Measurements from ENCODE around the gene KIF6.

The KIF6 gene

DNA sequence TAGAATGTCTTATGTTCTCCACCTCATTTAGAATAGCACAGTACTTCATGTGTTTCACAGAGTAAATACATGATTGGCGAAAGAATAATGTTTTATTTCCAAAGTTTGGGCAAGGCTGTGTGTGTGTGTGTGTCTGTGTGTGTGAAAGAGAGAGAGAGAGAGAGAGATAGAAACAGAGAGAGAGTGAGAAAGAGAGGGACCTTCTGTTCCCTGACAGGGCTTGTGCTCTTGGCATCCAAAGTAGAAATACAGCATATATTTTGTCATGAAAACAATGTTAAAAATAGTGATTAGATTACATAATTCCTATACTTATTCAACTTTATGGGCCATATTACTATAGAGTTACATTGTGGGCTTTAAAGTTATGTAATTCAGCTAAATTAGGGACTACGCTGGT lies 201.2 kb downstream of the KIF6 start:
- H3K4me3 ChIP-seq (ENCODE audit: low read length) = no peak overlapping the region
- no peaks in the 10 kb centered on the region for H3K79me2 ChIP-seq (ENCODE audit: low read length)
- H3K9ac ChIP-seq (ENCODE audit: low read length) = no peak overlapping the region
- no peaks in the 10 kb centered on the region for H3K27me3 ChIP-seq (replicated peaks; ENCODE audit: insufficient read depth, low read length)
- DNase-seq = no peak
- no peaks in the 10 kb centered on the region for H3K4me1 ChIP-seq (ENCODE audit: low read length)
- no peaks in the 10 kb centered on the region for H3K36me3 ChIP-seq (replicated peaks; ENCODE audit: insufficient read depth, low read length)
- no peaks in the 10 kb centered on the region for H3F3A ChIP-seq (ENCODE audit: insufficient read depth, low read length)
- TF ChIP-seq, protein P1, sequence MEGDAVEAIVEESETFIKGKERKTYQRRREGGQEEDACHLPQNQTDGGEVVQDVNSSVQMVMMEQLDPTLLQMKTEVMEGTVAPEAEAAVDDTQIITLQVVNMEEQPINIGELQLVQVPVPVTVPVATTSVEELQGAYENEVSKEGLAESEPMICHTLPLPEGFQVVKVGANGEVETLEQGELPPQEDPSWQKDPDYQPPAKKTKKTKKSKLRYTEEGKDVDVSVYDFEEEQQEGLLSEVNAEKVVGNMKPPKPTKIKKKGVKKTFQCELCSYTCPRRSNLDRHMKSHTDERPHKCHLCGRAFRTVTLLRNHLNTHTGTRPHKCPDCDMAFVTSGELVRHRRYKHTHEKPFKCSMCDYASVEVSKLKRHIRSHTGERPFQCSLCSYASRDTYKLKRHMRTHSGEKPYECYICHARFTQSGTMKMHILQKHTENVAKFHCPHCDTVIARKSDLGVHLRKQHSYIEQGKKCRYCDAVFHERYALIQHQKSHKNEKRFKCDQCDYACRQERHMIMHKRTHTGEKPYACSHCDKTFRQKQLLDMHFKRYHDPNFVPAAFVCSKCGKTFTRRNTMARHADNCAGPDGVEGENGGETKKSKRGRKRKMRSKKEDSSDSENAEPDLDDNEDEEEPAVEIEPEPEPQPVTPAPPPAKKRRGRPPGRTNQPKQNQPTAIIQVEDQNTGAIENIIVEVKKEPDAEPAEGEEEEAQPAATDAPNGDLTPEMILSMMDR (IDR thresholded peaks at IDR 0.05; ENCODE audit: low read length) = no peak
- no peak for TF ChIP-seq EZH2 (optimal IDR thresholded peaks at IDR 0.05; ENCODE audit: low read depth, low read length)
- H3K9me3 ChIP-seq (replicated peaks; ENCODE audit: insufficient read depth, low read length) = no peaks in the 10 kb centered on the region
- no peaks in the 10 kb centered on the region for H3K9me2 ChIP-seq (replicated peaks; ENCODE audit: insufficient read depth, low read length)
- no peak overlapping the region for H2AFZ ChIP-seq (ENCODE audit: low read length)
- H4K20me1 ChIP-seq (ENCODE audit: insufficient read depth, low read length) = no peaks in the 10 kb centered on the region
- H3K27ac ChIP-seq (ENCODE audit: low read length) = no peak overlapping the region
- no peak overlapping the region for H3K4me2 ChIP-seq (ENCODE audit: low read depth, low read length)

DNA sequence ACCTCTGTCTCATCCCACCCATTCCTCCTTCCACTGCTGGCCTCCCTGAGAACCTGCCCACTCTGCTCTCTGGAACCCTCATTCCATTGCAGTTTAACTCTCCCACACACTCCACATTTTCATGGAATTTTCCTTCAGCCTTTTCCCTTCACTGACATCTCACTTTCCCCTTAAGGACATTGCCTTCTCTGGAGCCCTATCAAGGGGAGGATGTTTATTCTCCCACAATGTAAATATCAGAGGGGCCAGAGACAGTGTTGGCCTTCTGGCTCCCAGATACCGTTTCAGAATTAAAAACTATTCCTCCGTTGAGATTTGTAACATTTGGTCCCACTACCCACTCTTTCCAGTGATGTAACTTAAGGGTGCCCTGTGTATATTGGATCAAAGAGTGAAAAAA lies 203.2 kb downstream of the KIF6 start:
- Histone ChIP-seq H3K9ac (ENCODE audit: low read length) (no peak overlapping the region), H2AFZ (ENCODE audit: low read length) (no peak overlapping the region), H3F3A (ENCODE audit: insufficient read depth, low read length) (no peaks in the 10 kb centered on the region), H4K20me1 (ENCODE audit: insufficient read depth, low read length) (no peaks in the 10 kb centered on the region), H3K27me3 (replicated peaks; ENCODE audit: insufficient read depth, low read length) (no peaks in the 10 kb centered on the region), H3K27ac (ENCODE audit: low read length) (no peak overlapping the region), H3K4me1 (ENCODE audit: low read length) (no peaks in the 10 kb centered on the region), H3K4me2 (ENCODE audit: low read depth, low read length) (no peak overlapping the region), H3K79me2 (ENCODE audit: low read length) (no peaks in the 10 kb centered on the region), H3K4me3 (ENCODE audit: low read length) (no peak overlapping the region), H3K36me3 (replicated peaks; ENCODE audit: insufficient read depth, low read length) (no peaks in the 10 kb centered on the region), H3K9me3 (replicated peaks; ENCODE audit: insufficient read depth, low read length) (no peaks in the 10 kb centered on the region), H3K9me2 (replicated peaks; ENCODE audit: insufficient read depth, low read length) (no peaks in the 10 kb centered on the region)
- DNase-seq = no peak
- TF ChIP-seq EZH2 (optimal IDR thresholded peaks at IDR 0.05; ENCODE audit: low read depth, low read length) = no peak
- TF ChIP-seq EZH2phosphoT487 (IDR thresholded peaks at IDR 0.05; ENCODE audit: low read length) = no peak
- TF ChIP-seq, protein P1 (IDR thresholded peaks at IDR 0.05; ENCODE audit: low read length) = no peak

DNA sequence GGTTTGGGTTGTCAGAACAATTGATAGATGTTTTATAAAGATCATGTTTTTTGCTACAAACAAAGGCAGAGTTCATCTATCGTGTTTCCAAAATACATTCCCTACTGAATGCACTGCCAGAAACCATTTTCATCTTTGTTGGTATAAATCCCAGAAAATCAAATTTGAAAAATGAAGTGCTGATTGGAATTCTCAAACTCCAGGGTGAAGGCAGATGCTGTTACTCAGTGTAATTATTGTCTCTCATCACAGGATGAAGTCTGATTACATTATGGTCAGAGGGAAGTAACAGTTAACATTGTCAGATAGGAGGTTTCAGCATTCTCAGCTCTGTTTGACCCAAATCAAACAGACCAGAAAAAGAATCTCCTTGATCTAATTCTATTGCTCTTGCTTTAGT lies 204.3 kb downstream of the KIF6 start:
- Histone ChIP-seq H3K79me2 (ENCODE audit: low read length) (no peaks in the 10 kb centered on the region), H3K9ac (ENCODE audit: low read length) (no peak overlapping the region)
- TF ChIP-seq EZH2phosphoT487 (IDR thresholded peaks at IDR 0.05; ENCODE audit: low read length) (no peak), EZH2 (optimal IDR thresholded peaks at IDR 0.05; ENCODE audit: low read depth, low read length) (no peak)
- TF ChIP-seq, protein P1 (IDR thresholded peaks at IDR 0.05; ENCODE audit: low read length) = no peak

More for the DNA sequence above, 204.3 kb downstream of the KIF6 start:
- Histone ChIP-seq H3K9me3 (replicated peaks; ENCODE audit: insufficient read depth, low read length) (no peaks in the 10 kb centered on the region), H2AFZ (ENCODE audit: low read length) (no peak overlapping the region), H3K27me3 (replicated peaks; ENCODE audit: insufficient read depth, low read length) (no peaks in the 10 kb centered on the region), H3K27ac (ENCODE audit: low read length) (no peak overlapping the region), H3K36me3 (replicated peaks; ENCODE audit: insufficient read depth, low read length) (no peaks in the 10 kb centered on the region), H3K4me1 (ENCODE audit: low read length) (no peaks in the 10 kb centered on the region), H3K9me2 (replicated peaks; ENCODE audit: insufficient read depth, low read length) (no peaks in the 10 kb centered on the region), H3K4me2 (ENCODE audit: low read depth, low read length) (no peak overlapping the region), H4K20me1 (ENCODE audit: insufficient read depth, low read length) (no peaks in the 10 kb centered on the region), H3K4me3 (ENCODE audit: low read length) (no peak overlapping the region), H3F3A (ENCODE audit: insufficient read depth, low read length) (no peaks in the 10 kb centered on the region)
- no peak for DNase-seq
